IPS-18c (cell line): ENCODE measurements around the gene PPFIA4.
"Not testable (repeated sequence)": the region's sequence is repeated elsewhere in the genome, so short reads cannot be mapped to it uniquely, and the experiment has no call there.

Source experiments
- H3K4me3 ChIP-seq: 2 replicates; pipeline ENCODE4 v1.7.0; 2013; ENCODE audit warnings: low read depth, mild to moderate bottlenecking, low read length, moderate library complexity; ENCODE audit not compliant: insufficient read depth
- H3K9me3 ChIP-seq: one replicate; pipeline ENCODE4 v1.6.1; 2013; ENCODE audit warnings: mild to moderate bottlenecking, low read length, moderate library complexity; ENCODE audit not compliant: control insufficient read depth, insufficient read depth

The PPFIA4 gene

GRCh38 chr1:203006948-203007871 lies 19.1 kb upstream of the PPFIA4 start, which contains the start of gene TMEM183A:
TMEM183A (plus strand) TSS chr1:203007374; CDS start chr1:203007466, 92 bp downstream.
- peak within 1 kb of the TSS; percentile 96 for H3K4me3 ChIP-seq
- no peaks in the 10 kb centered on the region for H3K9me3 ChIP-seq

GRCh38 chr1:203009185-203009584 lies 17.1 kb upstream of the PPFIA4 start:
- Histone ChIP-seq H3K4me3 (no peak overlapping the region), H3K9me3 (no peaks in the 10 kb centered on the region)

GRCh38 chr1:203011582-203011981 lies 14.7 kb upstream of the PPFIA4 start:
- Histone ChIP-seq H3K4me3 (no peak overlapping the region), H3K9me3 (no peaks in the 10 kb centered on the region)

GRCh38 chr1:203017061-203017460 lies 9.2 kb upstream of the PPFIA4 start:
- Histone ChIP-seq H3K9me3 (no peaks in the 10 kb centered on the region), H3K4me3 (no peak overlapping the region)

GRCh38 chr1:203017692-203018091 lies 8.6 kb upstream of the PPFIA4 start:
- Histone ChIP-seq H3K9me3 (no peaks in the 10 kb centered on the region), H3K4me3 (no peak overlapping the region)

- H3K4me3 ChIP-seq, H3K9me3 ChIP-seq: not testable (repeated sequence)
These were observed 3.4 kb upstream of the PPFIA4 start for GRCh38 chr1:203022855-203023254.

- Histone ChIP-seq H3K9me3 (peaks cover 5% of the 10 kb centered on the region), H3K4me3 (no peak overlapping the region; the same call in 1 of the 2 replicates)
These were observed 633 bp upstream of the PPFIA4 start for GRCh38 chr1:203025686-203026030.

- H3K9me3 ChIP-seq = peaks cover 5% of the 10 kb centered on the region
- peak overlapping the region; percentile 74 for H3K4me3 ChIP-seq
These were observed 674 bp downstream of the PPFIA4 start for GRCh38 chr1:203026666-203027663.

- Histone ChIP-seq H3K4me3 (no peak overlapping the region), H3K9me3 (peaks cover 5% of the 10 kb centered on the region)
These were observed 1.9 kb downstream of the PPFIA4 start for GRCh38 chr1:203028067-203028783.

- peaks cover 5% of the 10 kb centered on the region for H3K9me3 ChIP-seq
- no peak overlapping the region for H3K4me3 ChIP-seq
These were observed 2.7 kb downstream of the PPFIA4 start for GRCh38 chr1:203028784-203029553.

- Histone ChIP-seq H3K4me3 (no peak overlapping the region), H3K9me3 (no peaks in the 10 kb centered on the region)
These were observed 5.2 kb downstream of the PPFIA4 start for GRCh38 chr1:203031467-203031866.

- Histone ChIP-seq H3K4me3 (no peak overlapping the region), H3K9me3 (no peaks in the 10 kb centered on the region)
These were observed 7.0 kb downstream of the PPFIA4 start for GRCh38 chr1:203033287-203033686.

GRCh38 chr1:203033917-203034316 lies 7.6 kb downstream of the PPFIA4 start:
- H3K9me3 ChIP-seq = no peaks in the 10 kb centered on the region
- no peak overlapping the region for H3K4me3 ChIP-seq

GRCh38 chr1:203034422-203035110 lies 8.3 kb downstream of the PPFIA4 start:
- no peak overlapping the region for H3K4me3 ChIP-seq
- no peaks in the 10 kb centered on the region for H3K9me3 ChIP-seq

GRCh38 chr1:203035111-203036000 lies 9.1 kb downstream of the PPFIA4 start:
- no peaks in the 10 kb centered on the region for H3K9me3 ChIP-seq
- H3K4me3 ChIP-seq = no peak overlapping the region
